GM19193 (cell line): ENCODE measurements around the gene ZNF407.

Experiments
- POLR2A ChIP-seq: IDR thresholded peaks from 4 replicates; pipeline ENCODE4 v1.6.1; 2011; ENCODE audit not compliant: insufficient read depth, insufficient read length; ENCODE audit errors: extremely low read depth

Gene ZNF407

GRCh38 chr18:74928194-74928968, 330.7 kb downstream of the ZNF407 start:
- no peak for TF ChIP-seq POLR2A

- no peak for TF ChIP-seq POLR2A
These were observed 331.4 kb downstream of the ZNF407 start for GRCh38 chr18:74929110-74929509.

GRCh38 chr18:74930616-74931015, 332.9 kb downstream of the ZNF407 start:
- TF ChIP-seq POLR2A, result no peak

GRCh38 chr18:74933930-74934329, 336.3 kb downstream of the ZNF407 start:
- no peak for TF ChIP-seq POLR2A

- TF ChIP-seq POLR2A, result no peak
These were observed 337.8 kb downstream of the ZNF407 start for GRCh38 chr18:74935434-74935833.

- no peak for TF ChIP-seq POLR2A
These were observed 338.7 kb downstream of the ZNF407 start for GRCh38 chr18:74936343-74936742.

- no peak for TF ChIP-seq POLR2A
These were observed 339.6 kb downstream of the ZNF407 start for GRCh38 chr18:74937291-74937690.

GRCh38 chr18:74940856-74941255, 343.2 kb downstream of the ZNF407 start:
- no peak for TF ChIP-seq POLR2A

GRCh38 chr18:74942319-74942910, 344.7 kb downstream of the ZNF407 start:
- TF ChIP-seq POLR2A, result no peak

GRCh38 chr18:74944676-74945075, 347.0 kb downstream of the ZNF407 start:
- TF ChIP-seq POLR2A, result no peak

- no peak for TF ChIP-seq POLR2A
These were observed 348.3 kb downstream of the ZNF407 start for GRCh38 chr18:74945774-74946545.

GRCh38 chr18:74946646-74947375, 349.1 kb downstream of the ZNF407 start:
- TF ChIP-seq POLR2A, result no peak

GRCh38 chr18:74947417-74947816, 349.7 kb downstream of the ZNF407 start:
- TF ChIP-seq POLR2A, result no peak

GRCh38 chr18:74947875-74948274, 350.2 kb downstream of the ZNF407 start:
- no peak for TF ChIP-seq POLR2A

GRCh38 chr18:74949611-74950010, 351.9 kb downstream of the ZNF407 start:
- no peak for TF ChIP-seq POLR2A
